HepG2 (cell line): ENCODE results near the gene PDGFB. TPM values are rescaled to one million over a fixed set of nuclear protein-coding genes. Genes with fewer than 3 reads are reported as not detected.

ENCODE experiments used
- AGO1 ChIP-seq: fragments of 200-400 bp; formaldehyde crosslinking; IDR thresholded peaks from 2 replicates; pipeline ENCODE4 v1.6.1; 2017; ENCODE audit warnings: mild to moderate bottlenecking, low read depth, low read length, moderate library complexity; ENCODE audit not compliant: poor library complexity, severe bottlenecking
- GTF3A ChIP-seq: sonication (generic); formaldehyde crosslinking; conservative IDR thresholded peaks from 2 replicates; pipeline ENCODE4 v1.4.0; 2020; ENCODE audit warnings: mild to moderate bottlenecking, missing genetic modification reagents
- HCFC1 ChIP-seq: fragments of 150-350 bp; IDR thresholded peaks from 2 replicates; pipeline ENCODE4 v1.6.1; 2014; ENCODE audit warnings: low read depth, low read length
- KMT2B ChIP-seq: IDR thresholded peaks from 2 replicates; pipeline ENCODE4 v1.6.1; 2016; ENCODE audit warnings: missing genetic modification reagents, missing compliant biosample characterization
- MAFK ChIP-seq, 2 experiments: IDR thresholded peaks in 1 of 2; conservative IDR thresholded peaks in 1 of 2; 2 replicates each; pipeline ENCODE4 v1.6.1; 2011; ENCODE audit warnings: improper control_type of control experiment in 2 of 2, low read length in 2 of 2
- MTA3 ChIP-seq: sonication (generic); formaldehyde crosslinking; IDR thresholded peaks from 2 replicates; pipeline ENCODE4 v1.4.0; 2020; ENCODE audit warnings: missing genetic modification reagents
- NFE2 ChIP-seq: sonication (generic); formaldehyde crosslinking; IDR thresholded peaks from 2 replicates; pipeline ENCODE4 v1.4.0; 2020; ENCODE audit warnings: missing genetic modification reagents
- TIGD3 ChIP-seq: sonication (generic); formaldehyde crosslinking; IDR thresholded peaks from 2 replicates; pipeline ENCODE4 v1.5.1; 2020; ENCODE audit warnings: mild to moderate bottlenecking, missing genetic modification reagents, borderline replicate concordance
- ZNF235 ChIP-seq: sonication (generic); formaldehyde crosslinking; IDR thresholded peaks from 2 replicates; pipeline ENCODE4 v1.8.1; 2023; ENCODE audit warnings: mild to moderate bottlenecking, missing genetic modification reagents, borderline replicate concordance
- ZNF430 ChIP-seq: sonication (generic); formaldehyde crosslinking; IDR thresholded peaks from 2 replicates; pipeline ENCODE4 v1.9.0; 2021; ENCODE audit warnings: mild to moderate bottlenecking, missing genetic modification reagents
- ZNF441 ChIP-seq: sonication (generic); formaldehyde crosslinking; IDR thresholded peaks from 2 replicates; pipeline ENCODE4 v1.7.0; 2021; ENCODE audit warnings: missing genetic modification reagents, borderline replicate concordance
- ZNF589 ChIP-seq: sonication (generic); formaldehyde crosslinking; conservative IDR thresholded peaks from 2 replicates; pipeline ENCODE4 v1.8.0; 2022; ENCODE audit warnings: mild to moderate bottlenecking, moderate library complexity, missing genetic modification reagents
- ZNF598 ChIP-seq: sonication (generic); formaldehyde crosslinking; IDR thresholded peaks from 2 replicates; pipeline ENCODE4 v1.5.1; 2020; ENCODE audit warnings: mild to moderate bottlenecking, missing genetic modification reagents, borderline replicate concordance
- ZNF614 ChIP-seq: IDR thresholded peaks from 2 replicates; pipeline ENCODE4 v1.6.1; 2018; ENCODE audit warnings: missing biosample characterization, missing genetic modification reagents, inconsistent platforms, borderline replicate concordance
- polyA plus RNA-seq, 8 experiments: library from polyadenylated mRNA; depleted of rRNA in 3 of 8; stranded (reverse) in 7 of 8; unstranded in 1 of 8; fragments of >200 nt; fragmentation: Illumina TruSeq in 4 of 8; extraction: Trizol in 4 of 8; gene quantifications; 2 replicates each; pipeline versions ENCODE4 v1.2.1 to v1.2.3, GENCODE V29; 2011 to 2016; ENCODE audit warnings: low read depth in 4 of 8, missing spikeins in 1 of 8, mixed read lengths in 1 of 8; ENCODE audit not compliant: insufficient read depth in 1 of 8
- total RNA-seq, 5 experiments: library from RNA; depleted of rRNA; stranded (reverse); fragments of >200 nt; fragmentation: Illumina TruSeq; extraction: Trizol; gene quantifications; 2 replicates each; pipeline ENCODE4 v1.2.3, GENCODE V29; 2016; ENCODE audit warnings: low read depth in 1 of 5
- TF ChIP-seq, protein P1 (sequence below): sonication (generic); formaldehyde crosslinking; IDR thresholded peaks from 2 replicates; pipeline ENCODE4 v1.4.0; 2020; ENCODE audit warnings: missing genetic modification reagents
- TF ChIP-seq, protein P2 (sequence below): sonication (generic); formaldehyde crosslinking; IDR thresholded peaks from 2 replicates; pipeline ENCODE4 v1.5.0; 2020; ENCODE audit warnings: mild to moderate bottlenecking, missing genetic modification reagents
- TF ChIP-seq, protein P3 (sequence below): sonication (generic); formaldehyde crosslinking; IDR thresholded peaks from 2 replicates; pipeline ENCODE4 v1.4.0; 2020; ENCODE audit warnings: mild to moderate bottlenecking, missing genetic modification reagents
- TF ChIP-seq, protein P4 (sequence below): sonication (generic); formaldehyde crosslinking; IDR thresholded peaks from 2 replicates; pipeline ENCODE4 v1.8.0; 2022; ENCODE audit warnings: mild to moderate bottlenecking, missing genetic modification reagents, moderate library complexity
- TF ChIP-seq, protein P5 (sequence below): sonication (generic); formaldehyde crosslinking; IDR thresholded peaks from 2 replicates; pipeline ENCODE4 v1.8.1; 2023; ENCODE audit warnings: missing genetic modification reagents, inconsistent platforms, borderline replicate concordance

The PDGFB gene
- total and polyA plus RNA-seq, 2 of the 13 experiments (the other 11 are each of a cell fraction or from before 2014, with no cell fraction given) = 1.4 to 10.1 TPM

GRCh38 chr22:39240831-39241793 is 3.7 kb downstream of the PDGFB start (continued):
- TF ChIP-seq TIGD3 (CRISPR knock-in tag) = peak; percentile 65; the same call in 1 of the 2 replicates
- peak; percentile 73; the same call in 1 of the 2 replicates for TF ChIP-seq ZNF598
- TF ChIP-seq MAFK (conservative IDR thresholded peaks at IDR 0.05 in 1 of 2, IDR thresholded peaks at IDR 0.05 in 1 of 2; ENCODE audit: low read length in 2 of 2) = no peak
- peak; percentile 39 for TF ChIP-seq ZNF441 (CRISPR knock-in tag)
- TF ChIP-seq, protein P1, sequence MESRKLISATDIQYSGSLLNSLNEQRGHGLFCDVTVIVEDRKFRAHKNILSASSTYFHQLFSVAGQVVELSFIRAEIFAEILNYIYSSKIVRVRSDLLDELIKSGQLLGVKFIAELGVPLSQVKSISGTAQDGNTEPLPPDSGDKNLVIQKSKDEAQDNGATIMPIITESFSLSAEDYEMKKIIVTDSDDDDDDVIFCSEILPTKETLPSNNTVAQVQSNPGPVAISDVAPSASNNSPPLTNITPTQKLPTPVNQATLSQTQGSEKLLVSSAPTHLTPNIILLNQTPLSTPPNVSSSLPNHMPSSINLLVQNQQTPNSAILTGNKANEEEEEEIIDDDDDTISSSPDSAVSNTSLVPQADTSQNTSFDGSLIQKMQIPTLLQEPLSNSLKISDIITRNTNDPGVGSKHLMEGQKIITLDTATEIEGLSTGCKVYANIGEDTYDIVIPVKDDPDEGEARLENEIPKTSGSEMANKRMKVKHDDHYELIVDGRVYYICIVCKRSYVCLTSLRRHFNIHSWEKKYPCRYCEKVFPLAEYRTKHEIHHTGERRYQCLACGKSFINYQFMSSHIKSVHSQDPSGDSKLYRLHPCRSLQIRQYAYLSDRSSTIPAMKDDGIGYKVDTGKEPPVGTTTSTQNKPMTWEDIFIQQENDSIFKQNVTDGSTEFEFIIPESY (CRISPR knock-in tag) = peak; percentile 47; the same call in 1 of the 2 replicates
- TF ChIP-seq, protein P2, sequence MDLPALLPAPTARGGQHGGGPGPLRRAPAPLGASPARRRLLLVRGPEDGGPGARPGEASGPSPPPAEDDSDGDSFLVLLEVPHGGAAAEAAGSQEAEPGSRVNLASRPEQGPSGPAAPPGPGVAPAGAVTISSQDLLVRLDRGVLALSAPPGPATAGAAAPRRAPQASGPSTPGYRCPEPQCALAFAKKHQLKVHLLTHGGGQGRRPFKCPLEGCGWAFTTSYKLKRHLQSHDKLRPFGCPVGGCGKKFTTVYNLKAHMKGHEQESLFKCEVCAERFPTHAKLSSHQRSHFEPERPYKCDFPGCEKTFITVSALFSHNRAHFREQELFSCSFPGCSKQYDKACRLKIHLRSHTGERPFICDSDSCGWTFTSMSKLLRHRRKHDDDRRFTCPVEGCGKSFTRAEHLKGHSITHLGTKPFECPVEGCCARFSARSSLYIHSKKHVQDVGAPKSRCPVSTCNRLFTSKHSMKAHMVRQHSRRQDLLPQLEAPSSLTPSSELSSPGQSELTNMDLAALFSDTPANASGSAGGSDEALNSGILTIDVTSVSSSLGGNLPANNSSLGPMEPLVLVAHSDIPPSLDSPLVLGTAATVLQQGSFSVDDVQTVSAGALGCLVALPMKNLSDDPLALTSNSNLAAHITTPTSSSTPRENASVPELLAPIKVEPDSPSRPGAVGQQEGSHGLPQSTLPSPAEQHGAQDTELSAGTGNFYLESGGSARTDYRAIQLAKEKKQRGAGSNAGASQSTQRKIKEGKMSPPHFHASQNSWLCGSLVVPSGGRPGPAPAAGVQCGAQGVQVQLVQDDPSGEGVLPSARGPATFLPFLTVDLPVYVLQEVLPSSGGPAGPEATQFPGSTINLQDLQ (CRISPR knock-in tag) = 0 out of 2 replicates have a peak, but pooled peaks have one; percentile 20
- no peak for TF ChIP-seq MTA3
- peak; percentile 50; the same call in 1 of the 2 replicates for TF ChIP-seq KMT2B (CRISPR knock-in tag)
- TF ChIP-seq, protein P3, sequence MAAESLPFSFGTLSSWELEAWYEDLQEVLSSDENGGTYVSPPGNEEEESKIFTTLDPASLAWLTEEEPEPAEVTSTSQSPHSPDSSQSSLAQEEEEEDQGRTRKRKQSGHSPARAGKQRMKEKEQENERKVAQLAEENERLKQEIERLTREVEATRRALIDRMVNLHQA (CRISPR knock-in tag) = no peak
- no peak for TF ChIP-seq ZNF430
- peak; percentile 46 for TF ChIP-seq AGO1
- TF ChIP-seq HCFC1 = no peak
- TF ChIP-seq ZNF614 = peak; percentile 25; the same call in 1 of the 2 replicates
- TF ChIP-seq NFE2 (CRISPR knock-in tag) = no peak
- no peak for TF ChIP-seq ZNF235 (CRISPR knock-in tag)
- TF ChIP-seq ZNF589 = no peak
- TF ChIP-seq, protein P4, sequence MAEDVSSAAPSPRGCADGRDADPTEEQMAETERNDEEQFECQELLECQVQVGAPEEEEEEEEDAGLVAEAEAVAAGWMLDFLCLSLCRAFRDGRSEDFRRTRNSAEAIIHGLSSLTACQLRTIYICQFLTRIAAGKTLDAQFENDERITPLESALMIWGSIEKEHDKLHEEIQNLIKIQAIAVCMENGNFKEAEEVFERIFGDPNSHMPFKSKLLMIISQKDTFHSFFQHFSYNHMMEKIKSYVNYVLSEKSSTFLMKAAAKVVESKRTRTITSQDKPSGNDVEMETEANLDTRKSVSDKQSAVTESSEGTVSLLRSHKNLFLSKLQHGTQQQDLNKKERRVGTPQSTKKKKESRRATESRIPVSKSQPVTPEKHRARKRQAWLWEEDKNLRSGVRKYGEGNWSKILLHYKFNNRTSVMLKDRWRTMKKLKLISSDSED (CRISPR knock-in tag) = no peak
- no peak for TF ChIP-seq GTF3A (CRISPR knock-in tag)
- TF ChIP-seq, protein P5, sequence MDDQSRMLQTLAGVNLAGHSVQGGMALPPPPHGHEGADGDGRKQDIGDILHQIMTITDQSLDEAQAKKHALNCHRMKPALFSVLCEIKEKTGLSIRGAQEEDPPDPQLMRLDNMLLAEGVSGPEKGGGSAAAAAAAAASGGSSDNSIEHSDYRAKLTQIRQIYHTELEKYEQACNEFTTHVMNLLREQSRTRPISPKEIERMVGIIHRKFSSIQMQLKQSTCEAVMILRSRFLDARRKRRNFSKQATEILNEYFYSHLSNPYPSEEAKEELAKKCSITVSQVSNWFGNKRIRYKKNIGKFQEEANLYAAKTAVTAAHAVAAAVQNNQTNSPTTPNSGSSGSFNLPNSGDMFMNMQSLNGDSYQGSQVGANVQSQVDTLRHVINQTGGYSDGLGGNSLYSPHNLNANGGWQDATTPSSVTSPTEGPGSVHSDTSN (CRISPR knock-in tag) = no peak
